ENCODE results near the gene RIC8A. TPM values are rescaled to one million over a fixed set of nuclear protein-coding genes. Genes with fewer than 3 reads are reported as not detected.

Gene RIC8A
- total and polyA plus RNA-seq, 5 experiments from 2014 or later, result 68.6 to 93.4 (median 92.7) TPM

- ATAC-seq (peak in 1 of 2 donors; percentile 0), DNase-seq (peak in 4 of 10 donors; percentile 14 to 37 (median 34))
- POLR2A ChIA-PET, result interaction anchor here (0.5 to 5.3 kb wide), 36 partner anchors 8 to 1102 kb away, joined by 3 to 78 read pairs (median 6); partner anchors contain the start of genes ANO9, DEAF1, HRAS and IFITM2
- Mint-ChIP-seq H3K9me3 (no peaks in the 10 kb centered on the region), H3K36me3 (peaks cover 0 to 26% (median 0%) of the 10 kb centered on the region in 3 donors), H3K4me1 (peaks cover 25 to 70% (median 69%) of the 10 kb centered on the region in 4 donors), H3K27ac (peak overlapping the region; percentile 96 to 100 (median 99)), H3K27me3 (no peaks in the 10 kb centered on the region), H3K4me3 (peak overlapping the region; percentile 86 to 99 (median 96))
Observed at GRCh38 chr11:206526-207207, 841 bp upstream of the RIC8A start.

GRCh38 chr11:207863-208180 is 314 bp downstream of the RIC8A start:
- H3K27ac Mint-ChIP-seq, result peak overlapping the region; percentile 96 to 100 (median 99)
- peaks cover 18 to 59% (median 57%) of the 10 kb centered on the region in 4 donors for H3K4me1 Mint-ChIP-seq
- H3K36me3 Mint-ChIP-seq, result peaks cover 0 to 35% (median 0%) of the 10 kb centered on the region in 3 donors
- DNase-seq (no peak), ATAC-seq (peak; percentile 29 to 33)
- H3K27me3 Mint-ChIP-seq, result no peaks in the 10 kb centered on the region
- no peaks in the 10 kb centered on the region for H3K9me3 Mint-ChIP-seq
- POLR2A ChIA-PET, result interaction anchor here (0.8 to 5.3 kb wide), 30 partner anchors 9 to 611 kb away, joined by 3 to 78 read pairs (median 7); partner anchors contain the start of genes DEAF1, HRAS, IFITM2 and NLRP6
- peak overlapping the region; percentile 86 to 99 (median 96) for H3K4me3 Mint-ChIP-seq

GRCh38 chr11:208181-208916 is 841 bp downstream of the RIC8A start:
- Mint-ChIP-seq H3K27me3 (no peaks in the 10 kb centered on the region), H3K4me1 (peaks cover 17 to 57% (median 52%) of the 10 kb centered on the region in 4 donors), H3K27ac (peak overlapping the region; percentile 96 to 100 (median 99)), H3K9me3 (no peaks in the 10 kb centered on the region), H3K36me3 (peaks cover 0 to 39% (median 0%) of the 10 kb centered on the region in 3 donors), H3K4me3 (peak overlapping the region; percentile 86 to 99 (median 96))
- peak; percentile 74 to 89 (median 81) for DNase-seq
- ATAC-seq, result peak; percentile 66 to 70
- POLR2A ChIA-PET, result interaction anchor here (0.7 to 5.3 kb wide), 21 partner anchors 10 to 367 kb away, joined by 3 to 78 read pairs (median 7); partner anchors contain the start of genes IFITM5, NLRP6, PGGHG and PHRF1

- no peaks in the 10 kb centered on the region for H3K27me3 Mint-ChIP-seq
- DNase-seq (no peak), ATAC-seq (peak in 1 of 2 donors; percentile 4)
- peaks cover 13 to 52% (median 47%) of the 10 kb centered on the region in 4 donors for H3K4me1 Mint-ChIP-seq
- peak overlapping the region; percentile 77 to 100 (median 99) for H3K27ac Mint-ChIP-seq
- H3K9me3 Mint-ChIP-seq, result no peaks in the 10 kb centered on the region
- H3K4me3 Mint-ChIP-seq, result peak overlapping the region; percentile 86 to 99 (median 96)
- POLR2A ChIA-PET, result interaction anchor here (0.7 to 5.3 kb wide), 16 partner anchors 18 to 327 kb away, joined by 3 to 78 read pairs (median 5); partner anchors contain the start of genes IFITM5, NLRP6, PSMD13 and PTDSS2
- H3K36me3 Mint-ChIP-seq, result peaks cover 0 to 37% (median 0%) of the 10 kb centered on the region in 3 donors
Observed at GRCh38 chr11:208917-209260, 1.4 kb downstream of the RIC8A start.

GRCh38 chr11:209275-210121 is 2.0 kb downstream of the RIC8A start:
- H3K27ac Mint-ChIP-seq, result peak overlapping the region in 9 of 10 donors; percentile 96 to 100 (median 99)
- DNase-seq (no peak), ATAC-seq (no peak)

GRCh38 chr11:210122-210802 is 2.8 kb downstream of the RIC8A start:
- peak overlapping the region; percentile 22 to 99 (median 94) for H3K4me3 Mint-ChIP-seq
- no peaks in the 10 kb centered on the region for H3K9me3 Mint-ChIP-seq
- POLR2A ChIA-PET, result interaction anchor here (1.3 to 5.3 kb wide), 8 partner anchors 21 to 296 kb away, joined by 3 to 78 read pairs (median 20); partner anchors contain the start of genes IFITM5, NLRP6, PSMD13 and RNH1
- peak overlapping the region in 8 of 10 donors; percentile 52 to 100 (median 84) for H3K27ac Mint-ChIP-seq
- no peaks in the 10 kb centered on the region for H3K27me3 Mint-ChIP-seq
- ATAC-seq, result no peak
- H3K4me1 Mint-ChIP-seq, result peaks cover 12 to 38% (median 37%) of the 10 kb centered on the region in 4 donors
- peaks cover 0 to 41% (median 0%) of the 10 kb centered on the region in 3 donors for H3K36me3 Mint-ChIP-seq
- DNase-seq, result no peak

More at GRCh38 chr11:209275-210121, 2.0 kb downstream of the RIC8A start:
- Mint-ChIP-seq H3K9me3 (no peaks in the 10 kb centered on the region), H3K4me1 (peaks cover 12 to 46% (median 41%) of the 10 kb centered on the region in 4 donors), H3K27me3 (no peaks in the 10 kb centered on the region), H3K36me3 (peaks cover 0 to 38% (median 0%) of the 10 kb centered on the region in 3 donors), H3K4me3 (peak overlapping the region; percentile 86 to 99 (median 96))
- POLR2A ChIA-PET, result interaction anchor here (0.7 to 5.3 kb wide), 15 partner anchors 18 to 327 kb away, joined by 3 to 78 read pairs (median 5); partner anchors contain the start of genes IFITM5, NLRP6, PSMD13 and PTDSS2

GRCh38 chr11:210803-211180 is 3.3 kb downstream of the RIC8A start:
- no peaks in the 10 kb centered on the region for H3K9me3 Mint-ChIP-seq
- peak overlapping the region in 7 of 10 donors; percentile 8 to 99 (median 44) for H3K4me3 Mint-ChIP-seq
- no peak for ATAC-seq
- POLR2A ChIA-PET, result no interaction called here
- peaks cover 0 to 47% (median 0%) of the 10 kb centered on the region in 3 donors for H3K36me3 Mint-ChIP-seq
- peaks cover 12 to 37% (median 32%) of the 10 kb centered on the region in 4 donors for H3K4me1 Mint-ChIP-seq
- no peak for DNase-seq
- peak overlapping the region in 5 of 10 donors; percentile 18 to 100 (median 69) for H3K27ac Mint-ChIP-seq
- H3K27me3 Mint-ChIP-seq, result no peaks in the 10 kb centered on the region

- peaks cover 8 to 32% (median 27%) of the 10 kb centered on the region in 4 donors for H3K4me1 Mint-ChIP-seq
- peaks cover 0 to 49% (median 0%) of the 10 kb centered on the region in 3 donors for H3K36me3 Mint-ChIP-seq
- peak overlapping the region in 7 of 10 donors; percentile 30 to 90 (median 69) for H3K27ac Mint-ChIP-seq
- H3K27me3 Mint-ChIP-seq, result no peaks in the 10 kb centered on the region
- H3K4me3 Mint-ChIP-seq, result peak overlapping the region in 7 of 10 donors; percentile 9 to 71 (median 44)
- DNase-seq (no peak), ATAC-seq (no peak)
- POLR2A ChIA-PET, result interaction anchor here (2.2 kb wide), 1 partner anchor 24 kb away, joined by 4 read pairs; no protein-coding TSS in a partner anchor
- no peaks in the 10 kb centered on the region for H3K9me3 Mint-ChIP-seq
Observed at GRCh38 chr11:211295-211694, 3.8 kb downstream of the RIC8A start.

GRCh38 chr11:211741-212140 is 4.2 kb downstream of the RIC8A start:
- DNase-seq, result no peak
- no peak for ATAC-seq
- Mint-ChIP-seq H3K36me3 (peaks cover 0 to 49% (median 0%) of the 10 kb centered on the region in 3 donors), H3K4me1 (peaks cover 8 to 29% (median 23%) of the 10 kb centered on the region in 4 donors), H3K9me3 (no peaks in the 10 kb centered on the region), H3K27me3 (no peaks in the 10 kb centered on the region), H3K4me3 (peak overlapping the region in 2 of 10 donors; percentile 68 to 71), H3K27ac (peak overlapping the region in 3 of 10 donors; percentile 73 to 90 (median 78))
- POLR2A ChIA-PET, result interaction anchor here (0.9 to 2.2 kb wide), 3 partner anchors 10 to 67 kb away, joined by 3 to 4 read pairs (median 3); no protein-coding TSS in a partner anchor

GRCh38 chr11:212150-213100 is 4.9 kb downstream of the RIC8A start:
- POLR2A ChIA-PET, result interaction anchor here (0.9 to 2.2 kb wide), 3 partner anchors 10 to 67 kb away, joined by 3 to 4 read pairs (median 3); no protein-coding TSS in a partner anchor
- H3K27me3 Mint-ChIP-seq, result no peaks in the 10 kb centered on the region
- peaks cover 0 to 49% (median 0%) of the 10 kb centered on the region in 3 donors for H3K36me3 Mint-ChIP-seq
- H3K9me3 Mint-ChIP-seq, result no peaks in the 10 kb centered on the region
- peak overlapping the region in 8 of 10 donors; percentile 7 to 74 (median 26) for H3K27ac Mint-ChIP-seq
- no peak for ATAC-seq
- H3K4me3 Mint-ChIP-seq, result peak overlapping the region in 1 of 10 donors; percentile 51
- H3K4me1 Mint-ChIP-seq, result peaks cover 8 to 23% (median 23%) of the 10 kb centered on the region in 4 donors
- DNase-seq, result no peak

Measured in naive thymus-derived CD8-positive, alpha-beta T cell (primary cell).